Peyer's patch (tissue), 4 donors: ENCODE results near the gene VEGFA. TPM values are rescaled to one million over a fixed set of nuclear protein-coding genes. Genes with fewer than 3 reads are reported as not detected.

Experiments used
- DNase-seq, 3 donors: peaks; one replicate each; pipeline ENCODE4 v3.0.0-alpha.2; 2017 to 2019
- H3K27ac ChIP-seq, 4 donors: fragments of 200-600 bp; sonication (generic); one replicate each; pipeline ENCODE4 v1.5.1; 2016 to 2019
- H3K27me3 ChIP-seq, 2 donors: fragments of 200-600 bp; sonication (generic); one replicate each; pipeline ENCODE4 v1.5.1; 2019
- H3K36me3 ChIP-seq, 3 donors: fragments of 200-600 bp; sonication (generic); one replicate each; pipeline ENCODE4 v1.5.1; 2016 to 2019
- H3K4me1 ChIP-seq, 4 donors: fragments of 200-600 bp; sonication (generic); one replicate each; pipeline ENCODE4 v1.5.1; 2016 to 2019
- H3K4me3 ChIP-seq, 4 donors: fragments of 200-600 bp; sonication (generic); 1 replicate in 3 of 4; 2 replicates in 1 of 4; pipeline ENCODE4 v1.5.1; 2016 to 2019; ENCODE audit warnings: mild to moderate bottlenecking in 1 of 4
- H3K9me3 ChIP-seq, 4 donors: fragments of 200-600 bp; sonication (generic); one replicate each; pipeline ENCODE4 v1.5.1; 2016 to 2019; ENCODE audit warnings: mild to moderate bottlenecking in 1 of 4
- POLR2A ChIP-seq, 2 donors: fragments of 450-650 bp; IDR thresholded peaks; one replicate each; pipeline ENCODE4 v1.5.1; 2017; ENCODE audit warnings: antibody characterized with exemption in 2 of 2, mild to moderate bottlenecking in 2 of 2, moderate library complexity in 2 of 2
- total RNA-seq, 4 donors: library from RNA; depleted of rRNA; stranded (reverse); fragments of >200 nt; gene quantifications; one replicate each; pipeline ENCODE4 v1.1.0, GENCODE V29; 2016
- TF ChIP-seq, protein P1 (sequence below), 6 experiments: fragments of 450-650 bp in 4 of 6; fragments of 200-600 bp in 2 of 6; sonication (generic) in 1 of 6; IDR thresholded peaks; one replicate each; pipeline ENCODE4 v1.5.1; 2017 to 2019; ENCODE audit warnings: antibody characterized with exemption in 6 of 6, mild to moderate bottlenecking in 3 of 6, moderate library complexity in 1 of 6

Gene VEGFA
- total RNA-seq, 4 donors from 2014 or later, result 202 to 663 (median 418) TPM

DNA sequence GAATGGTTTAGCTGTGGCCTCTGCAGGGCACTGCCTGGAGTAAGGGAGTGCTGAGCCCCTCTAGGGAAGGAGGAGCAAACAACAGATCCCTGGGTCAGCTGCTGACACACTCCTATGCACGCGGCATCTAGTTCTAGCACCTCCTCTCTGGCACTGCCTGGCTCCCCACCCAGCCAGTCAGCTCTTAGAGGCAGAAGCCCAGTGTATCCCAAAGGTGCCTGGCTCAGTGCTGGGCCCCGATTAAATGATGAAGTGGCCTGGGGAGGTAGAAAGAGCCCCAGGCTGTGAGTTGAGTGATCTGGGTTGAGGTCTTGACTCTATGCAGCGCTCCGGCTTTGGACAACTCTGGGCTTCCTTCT is 7.6 kb upstream of the VEGFA start:
- peak in 1 of 3 donors; percentile 14 for DNase-seq
- H3K4me1 ChIP-seq, result peaks cover 0 to 15% (median 0%) of the 10 kb centered on the region in 4 donors
- no peak overlapping the region for H3K27ac ChIP-seq
- no peak overlapping the region for H3K4me3 ChIP-seq
- no peaks in the 10 kb centered on the region for H3K36me3 ChIP-seq
- H3K9me3 ChIP-seq, result no peaks in the 10 kb centered on the region
- TF ChIP-seq, protein P1, sequence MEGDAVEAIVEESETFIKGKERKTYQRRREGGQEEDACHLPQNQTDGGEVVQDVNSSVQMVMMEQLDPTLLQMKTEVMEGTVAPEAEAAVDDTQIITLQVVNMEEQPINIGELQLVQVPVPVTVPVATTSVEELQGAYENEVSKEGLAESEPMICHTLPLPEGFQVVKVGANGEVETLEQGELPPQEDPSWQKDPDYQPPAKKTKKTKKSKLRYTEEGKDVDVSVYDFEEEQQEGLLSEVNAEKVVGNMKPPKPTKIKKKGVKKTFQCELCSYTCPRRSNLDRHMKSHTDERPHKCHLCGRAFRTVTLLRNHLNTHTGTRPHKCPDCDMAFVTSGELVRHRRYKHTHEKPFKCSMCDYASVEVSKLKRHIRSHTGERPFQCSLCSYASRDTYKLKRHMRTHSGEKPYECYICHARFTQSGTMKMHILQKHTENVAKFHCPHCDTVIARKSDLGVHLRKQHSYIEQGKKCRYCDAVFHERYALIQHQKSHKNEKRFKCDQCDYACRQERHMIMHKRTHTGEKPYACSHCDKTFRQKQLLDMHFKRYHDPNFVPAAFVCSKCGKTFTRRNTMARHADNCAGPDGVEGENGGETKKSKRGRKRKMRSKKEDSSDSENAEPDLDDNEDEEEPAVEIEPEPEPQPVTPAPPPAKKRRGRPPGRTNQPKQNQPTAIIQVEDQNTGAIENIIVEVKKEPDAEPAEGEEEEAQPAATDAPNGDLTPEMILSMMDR (IDR thresholded peaks at IDR 0.05), result no peak
- TF ChIP-seq POLR2A (IDR thresholded peaks at IDR 0.05), result no peak
- no peaks in the 10 kb centered on the region for H3K27me3 ChIP-seq

DNA sequence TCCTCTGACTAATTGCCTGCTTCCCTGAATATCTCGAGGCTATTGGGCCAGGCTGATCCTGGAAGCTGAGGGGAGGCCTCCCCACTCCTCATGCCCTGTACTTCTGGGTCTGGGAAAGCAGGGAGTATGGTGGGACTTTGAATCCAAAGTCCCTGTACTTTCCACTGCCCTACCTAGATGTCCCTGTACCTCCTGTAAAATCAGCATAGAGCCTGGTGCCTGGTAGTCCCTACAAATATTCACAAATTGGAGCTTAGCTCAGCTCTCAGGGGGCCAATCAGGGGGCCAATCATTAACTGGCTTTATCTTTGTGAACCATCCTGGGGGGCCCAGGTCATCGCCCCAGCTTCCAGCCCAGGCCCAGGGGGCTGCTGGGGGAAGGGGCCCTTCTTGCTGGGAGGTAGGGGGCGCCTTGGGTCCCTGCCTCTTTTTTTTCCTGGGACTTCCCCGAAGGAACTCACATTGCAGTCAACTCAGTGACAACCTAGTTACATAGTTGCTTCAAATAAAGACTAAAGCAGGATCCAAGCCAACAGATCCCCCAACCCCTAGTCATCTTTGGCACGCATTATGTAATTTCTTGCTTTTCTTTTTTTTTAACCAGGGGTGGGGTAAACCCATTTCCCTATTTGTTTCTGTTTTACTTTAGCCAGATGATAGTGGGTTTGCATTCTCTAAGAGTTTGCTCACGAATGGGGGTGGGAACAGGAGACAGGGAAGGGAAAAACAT is 6.9 kb upstream of the VEGFA start:
- no peaks in the 10 kb centered on the region for H3K9me3 ChIP-seq
- no peak for TF ChIP-seq POLR2A (IDR thresholded peaks at IDR 0.05)
- TF ChIP-seq, protein P1 (IDR thresholded peaks at IDR 0.05), result no peak
- no peak overlapping the region for H3K27ac ChIP-seq
- DNase-seq, result no peak
- H3K27me3 ChIP-seq, result no peaks in the 10 kb centered on the region
- no peaks in the 10 kb centered on the region for H3K36me3 ChIP-seq
- H3K4me1 ChIP-seq, result peaks cover 0 to 20% (median 0%) of the 10 kb centered on the region in 4 donors
- H3K4me3 ChIP-seq, result no peak overlapping the region

DNA sequence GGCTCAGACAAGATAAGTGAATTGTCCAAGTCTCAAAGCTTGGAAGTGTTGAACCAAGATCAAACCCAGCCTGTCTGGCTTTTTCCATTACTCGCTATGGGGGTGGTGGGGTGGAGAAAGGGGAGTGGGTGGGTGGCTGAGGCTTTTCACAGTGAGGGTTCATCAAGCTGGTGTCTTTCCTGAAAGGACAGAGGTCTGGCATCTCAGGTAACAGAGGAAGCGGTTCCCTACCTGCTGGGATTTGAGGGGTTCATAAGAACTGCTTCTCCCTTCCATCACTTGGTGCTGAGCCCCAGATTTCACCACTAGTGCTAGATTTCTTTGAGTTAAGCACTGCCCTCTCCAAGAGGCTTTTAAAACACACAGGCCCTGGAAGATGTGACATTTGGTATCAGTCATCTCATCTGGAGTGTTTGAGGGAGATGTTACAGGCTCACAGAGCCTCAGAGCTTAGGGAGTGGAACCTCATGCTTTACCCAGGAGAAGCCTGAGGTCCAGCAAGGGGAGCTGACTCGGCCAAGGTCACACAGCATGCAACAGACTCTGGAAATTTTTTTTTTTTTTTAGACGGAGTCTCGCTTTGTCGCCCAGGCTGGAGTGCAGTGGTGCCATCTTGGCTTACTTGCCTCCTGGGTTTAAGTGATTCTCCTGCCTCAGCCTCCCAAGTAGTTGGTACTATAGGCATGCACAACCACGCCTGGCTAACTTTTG is 6.0 kb upstream of the VEGFA start:
- no peaks in the 10 kb centered on the region for H3K36me3 ChIP-seq
- H3K4me3 ChIP-seq, result no peak overlapping the region
- H3K27me3 ChIP-seq, result no peaks in the 10 kb centered on the region
- TF ChIP-seq, protein P1 (IDR thresholded peaks at IDR 0.05), result no peak
- TF ChIP-seq POLR2A (IDR thresholded peaks at IDR 0.05), result no peak
- H3K4me1 ChIP-seq, result peaks cover 0 to 26% (median 0%) of the 10 kb centered on the region in 4 donors
- no peak overlapping the region for H3K27ac ChIP-seq
- H3K9me3 ChIP-seq, result no peaks in the 10 kb centered on the region
- no peak for DNase-seq

DNA sequence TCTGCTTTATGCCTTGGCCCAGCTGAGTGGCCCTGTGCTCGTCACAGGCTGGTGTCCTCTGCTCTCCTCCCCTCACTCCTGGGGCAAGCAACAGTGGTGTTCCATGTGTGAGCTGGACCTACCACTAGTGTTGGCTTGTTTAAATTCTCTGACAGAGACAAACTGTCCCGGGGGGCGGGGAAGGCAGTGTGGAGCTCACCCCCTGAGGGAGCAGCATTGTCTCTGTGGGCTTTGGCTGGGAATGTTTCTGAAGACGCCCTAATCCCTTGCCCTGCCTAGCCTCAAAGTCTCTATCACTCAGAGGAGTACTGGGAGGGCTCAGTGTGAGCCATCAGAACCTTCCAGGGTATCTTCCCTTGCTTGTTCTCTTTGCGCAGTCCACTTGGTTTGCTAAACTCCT is 5.2 kb upstream of the VEGFA start:
- peaks cover 0 to 31% (median 0%) of the 10 kb centered on the region in 4 donors for H3K4me1 ChIP-seq
- peak in 1 of 3 donors; percentile 39 for DNase-seq
- no peaks in the 10 kb centered on the region for H3K36me3 ChIP-seq
- no peak overlapping the region for H3K4me3 ChIP-seq
- H3K9me3 ChIP-seq, result no peaks in the 10 kb centered on the region
- TF ChIP-seq, protein P1 (IDR thresholded peaks at IDR 0.05), result no peak
- no peak for TF ChIP-seq POLR2A (IDR thresholded peaks at IDR 0.05)
- no peaks in the 10 kb centered on the region for H3K27me3 ChIP-seq
- H3K27ac ChIP-seq, result no peak overlapping the region

DNA sequence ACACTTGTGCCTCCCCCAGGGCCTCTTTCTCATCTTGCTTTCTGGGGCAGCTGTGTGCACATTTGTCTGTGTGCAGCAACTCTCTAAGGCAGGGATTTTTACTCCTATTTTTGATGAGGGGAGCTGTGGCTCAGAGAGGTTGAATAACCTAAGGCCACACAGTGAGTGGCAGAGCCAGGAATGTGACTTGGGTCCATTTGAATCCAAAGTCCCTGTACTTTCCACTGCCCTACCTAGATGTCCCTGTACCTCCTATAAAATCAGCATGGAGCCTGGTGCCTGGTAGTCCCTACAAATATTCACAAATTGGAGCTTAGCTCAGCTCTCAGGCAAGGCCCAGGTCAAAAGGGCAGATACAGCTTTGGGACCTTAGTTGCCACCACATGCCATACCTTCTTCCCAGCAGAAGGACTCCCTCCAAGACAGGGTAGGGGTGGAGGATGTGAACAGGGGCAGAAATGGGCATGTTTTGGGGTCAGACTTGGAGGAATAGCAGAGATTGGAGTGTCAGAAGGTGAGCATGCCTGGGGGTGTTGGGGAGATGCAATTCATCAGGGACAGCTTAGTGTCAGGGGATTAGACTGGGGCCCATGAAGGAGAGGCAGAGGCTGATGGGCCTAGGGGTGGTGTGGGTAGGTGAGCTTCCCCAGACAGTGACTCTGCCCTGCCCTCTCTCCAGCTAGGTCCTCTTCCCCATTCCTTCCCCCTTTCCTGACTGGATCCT is 4.1 kb upstream of the VEGFA start:
- TF ChIP-seq, protein P1 (IDR thresholded peaks at IDR 0.05), result no peak
- no peak for TF ChIP-seq POLR2A (IDR thresholded peaks at IDR 0.05)
- DNase-seq, result no peak
- H3K4me1 ChIP-seq, result peaks cover 0 to 31% (median 0%) of the 10 kb centered on the region in 4 donors
- no peaks in the 10 kb centered on the region for H3K9me3 ChIP-seq
- no peaks in the 10 kb centered on the region for H3K27me3 ChIP-seq
- no peaks in the 10 kb centered on the region for H3K36me3 ChIP-seq
- H3K27ac ChIP-seq, result peak overlapping the region in 2 of 4 donors; percentile 27 to 79
- no peak overlapping the region for H3K4me3 ChIP-seq
